Activated CD4-positive, alpha-beta T cell treated with anti-CD3 and anti-CD28 coated beads for 36 hours (primary cell): ENCODE data around the gene HIGD1A. TPM values are rescaled to one million over a fixed set of nuclear protein-coding genes. Genes with fewer than 3 reads are reported as not detected.

Experiments
- ATAC-seq: fragments of 200-7000 bp; cut with Tn5 transposase; one replicate; pipeline ENCODE4 v1.10.0; 2021; ENCODE audit warnings: mild to moderate bottlenecking, moderate library complexity
- CTCF ChIA-PET: fragments of 350-600 bp; sonication (Branson Sonifier 250); formaldehyde crosslinking; loops from one replicate; lab custom pipeline; 2021; ENCODE audit warnings: antibody characterized with exemption; lab: Charles Lee
- POLR2A ChIA-PET: fragments of 350-600 bp; sonication (Branson Sonifier 250); formaldehyde crosslinking; loops from one replicate; lab custom pipeline; 2021; ENCODE audit warnings: antibody characterized with exemption, inconsistent platforms; lab: Charles Lee
- DNase-seq: peaks from one replicate; pipeline ENCODE4 v3.0.0-alpha.2; 2020
- H3K27ac Mint-ChIP-seq: one replicate; pipeline ENCODE4 v1.8.0; 2021; ENCODE audit warnings: mixed read lengths
- H3K27me3 Mint-ChIP-seq: one replicate; pipeline ENCODE4 v1.8.0; 2021; ENCODE audit warnings: mixed read lengths
- H3K36me3 Mint-ChIP-seq: one replicate; pipeline ENCODE4 v1.8.0; 2021; ENCODE audit warnings: low read depth, mixed read lengths
- H3K4me1 Mint-ChIP-seq: one replicate; pipeline ENCODE4 v1.8.0; 2021; ENCODE audit warnings: mixed read lengths
- H3K4me3 Mint-ChIP-seq: one replicate; pipeline ENCODE4 v1.8.0; 2021; ENCODE audit warnings: mild to moderate bottlenecking, moderate library complexity, mixed read lengths
- H3K9me3 Mint-ChIP-seq: one replicate; pipeline ENCODE4 v1.8.0; 2021; ENCODE audit warnings: low read depth, mixed read lengths
- intact Hi-C, 2 experiments: fragments of 100-400 bp; cut with DNase I in 1 of 2; cut with micrococcal nuclease in 1 of 2; formaldehyde crosslinking; loops; one replicate each; pipeline versions ENCODE4 v1.14.2 to v1.15.1; 2022 to 2024; cut with DNase I, micrococcal nuclease
- total RNA-seq, 2 experiments: library from RNA; stranded (reverse); gene quantifications; one replicate each; pipeline ENCODE4 v1.2.3, GENCODE V29; 2021

HIGD1A gene
- 10 to 100 TPM; 74.9 to 77.8 TPM for total RNA-seq

- Mint-ChIP-seq H3K4me3 (peak within 1 kb of the TSS; percentile 91), H3K36me3 (peaks cover 9% of the 10 kb centered on the region), H3K27ac (peak within 1 kb of the TSS; percentile 86), H3K4me1 (peaks cover 41% of the 10 kb centered on the region), H3K9me3 (no peaks in the 10 kb centered on the region), H3K27me3 (peaks cover 6% of the 10 kb centered on the region)
- ChIA-PET POLR2A (no interaction called here), CTCF (interaction anchor here (0.5 to 1.9 kb wide), 9 partner anchors 11 to 467 kb away, joined by 3 to 7 read pairs (median 4); no protein-coding TSS in a partner anchor)
- peak; percentile 97 for DNase-seq
- intact Hi-C loops, result loop anchor here (1.0 to 10.0 kb wide), 14 partner anchors 27 to 1534 kb away; partner anchors contain the start of genes CCDC13 (in 2 of the 2), ABHD5 (in 1 of the 2), NKTR (in 1 of the 2) and POMGNT2 (in 1 of the 2)
- peak; percentile 99 for ATAC-seq
Measured at GRCh38 chr3:42804106-42804830, at the start of gene HIGD1A. TSS of gene HIGD1A (minus strand) at chr3:42804490. CDS start at chr3:42794253, 10,237 bp downstream.

- ATAC-seq (no peak), DNase-seq (no peak)
- H3K4me3 Mint-ChIP-seq, result no peak overlapping the region
- no peaks in the 10 kb centered on the region for H3K36me3 Mint-ChIP-seq
- no peaks in the 10 kb centered on the region for H3K9me3 Mint-ChIP-seq
- ChIA-PET CTCF (interaction anchor here (2.0 kb wide), 1 partner anchor 15 kb away, joined by 6 read pairs; no protein-coding TSS in a partner anchor), POLR2A (no interaction called here)
- peaks cover 11% of the 10 kb centered on the region for H3K27me3 Mint-ChIP-seq
- intact Hi-C loops, result no loop called here
- H3K4me1 Mint-ChIP-seq, result no peaks in the 10 kb centered on the region
- H3K27ac Mint-ChIP-seq, result no peak overlapping the region
Measured at GRCh38 chr3:42853739-42854302, 49.5 kb upstream of the HIGD1A start.

GRCh38 chr3:42853056-42853455 lies 48.8 kb upstream of the HIGD1A start:
- Mint-ChIP-seq H3K9me3 (no peaks in the 10 kb centered on the region), H3K36me3 (no peaks in the 10 kb centered on the region), H3K27me3 (peaks cover 9% of the 10 kb centered on the region), H3K4me1 (no peaks in the 10 kb centered on the region), H3K27ac (no peak overlapping the region), H3K4me3 (no peak overlapping the region)
- POLR2A ChIA-PET, result no interaction called here
- DNase-seq, result no peak
- ATAC-seq, result no peak
- CTCF ChIA-PET, result interaction anchor here (1.5 to 2.0 kb wide), 2 partner anchors 14 to 22 kb away, joined by 5 to 6 read pairs; no protein-coding TSS in a partner anchor
- intact Hi-C loops, result no loop called here

- no peak overlapping the region for H3K4me3 Mint-ChIP-seq
- H3K4me1 Mint-ChIP-seq, result peaks cover 3% of the 10 kb centered on the region
- H3K9me3 Mint-ChIP-seq, result no peaks in the 10 kb centered on the region
- ChIA-PET POLR2A (no interaction called here), CTCF (interaction anchor here (1.5 to 2.0 kb wide), 2 partner anchors 13 to 21 kb away, joined by 5 to 6 read pairs; no protein-coding TSS in a partner anchor)
- peaks cover 9% of the 10 kb centered on the region for H3K27me3 Mint-ChIP-seq
- no peak overlapping the region for H3K27ac Mint-ChIP-seq
- no peaks in the 10 kb centered on the region for H3K36me3 Mint-ChIP-seq
- intact Hi-C loops, result no loop called here
- ATAC-seq (no peak), DNase-seq (no peak)
Measured at GRCh38 chr3:42852441-42852840, 48.2 kb upstream of the HIGD1A start.

- CTCF ChIA-PET, result interaction anchor here (0.5 kb wide), 1 partner anchor 38 kb away, joined by 3 read pairs; no protein-coding TSS in a partner anchor
- Mint-ChIP-seq H3K36me3 (no peaks in the 10 kb centered on the region), H3K4me3 (no peak overlapping the region), H3K9me3 (no peaks in the 10 kb centered on the region), H3K4me1 (peaks cover 12% of the 10 kb centered on the region), H3K27me3 (peaks cover 4% of the 10 kb centered on the region), H3K27ac (no peak overlapping the region)
- intact Hi-C loops, result no loop called here
- no peak for ATAC-seq
- POLR2A ChIA-PET, result interaction anchor here (0.5 kb wide), 1 partner anchor 40 kb away, joined by 3 read pairs; no protein-coding TSS in a partner anchor
- no peak for DNase-seq
Measured at GRCh38 chr3:42851228-42851834, 47.0 kb upstream of the HIGD1A start.

- intact Hi-C loops, result no loop called here
- no peak for ATAC-seq
- no peaks in the 10 kb centered on the region for H3K9me3 Mint-ChIP-seq
Measured at GRCh38 chr3:42850263-42850662, 46.0 kb upstream of the HIGD1A start.

GRCh38 chr3:42849017-42849416 lies 44.7 kb upstream of the HIGD1A start:
- CTCF ChIA-PET, result no interaction called here
- no peaks in the 10 kb centered on the region for H3K36me3 Mint-ChIP-seq
- intact Hi-C loops, result no loop called here
- no peak overlapping the region for H3K4me3 Mint-ChIP-seq
- POLR2A ChIA-PET, result no interaction called here
- ATAC-seq, result no peak
- no peaks in the 10 kb centered on the region for H3K9me3 Mint-ChIP-seq
- no peak for DNase-seq
- H3K27me3 Mint-ChIP-seq, result no peaks in the 10 kb centered on the region
- peaks cover 15% of the 10 kb centered on the region for H3K4me1 Mint-ChIP-seq
- H3K27ac Mint-ChIP-seq, result no peak overlapping the region

More at GRCh38 chr3:42850263-42850662, 46.0 kb upstream of the HIGD1A start:
- no peak for DNase-seq
- POLR2A ChIA-PET, result no interaction called here
- Mint-ChIP-seq H3K36me3 (no peaks in the 10 kb centered on the region), H3K27ac (no peak overlapping the region), H3K27me3 (peaks cover 1% of the 10 kb centered on the region), H3K4me3 (no peak overlapping the region), H3K4me1 (peaks cover 15% of the 10 kb centered on the region)
- CTCF ChIA-PET, result no interaction called here

GRCh38 chr3:42847731-42848130 lies 43.4 kb upstream of the HIGD1A start:
- no peak overlapping the region for H3K4me3 Mint-ChIP-seq
- DNase-seq (no peak), ATAC-seq (no peak)
- POLR2A ChIA-PET, result no interaction called here
- no peaks in the 10 kb centered on the region for H3K27me3 Mint-ChIP-seq
- peaks cover 15% of the 10 kb centered on the region for H3K4me1 Mint-ChIP-seq
- intact Hi-C loops, result no loop called here
- H3K27ac Mint-ChIP-seq, result no peak overlapping the region
- no peaks in the 10 kb centered on the region for H3K9me3 Mint-ChIP-seq
- no peaks in the 10 kb centered on the region for H3K36me3 Mint-ChIP-seq
- CTCF ChIA-PET, result interaction anchor here (0.6 kb wide), 1 partner anchor 16 kb away, joined by 3 read pairs; no protein-coding TSS in a partner anchor

GRCh38 chr3:42846685-42847522 lies 42.6 kb upstream of the HIGD1A start:
- CTCF ChIA-PET, result interaction anchor here (0.6 to 1.0 kb wide), 2 partner anchors 16 to 95 kb away, joined by 3 to 4 read pairs; no protein-coding TSS in a partner anchor

GRCh38 chr3:42844815-42845214 lies 40.5 kb upstream of the HIGD1A start:
- no peak overlapping the region for H3K27ac Mint-ChIP-seq
- CTCF ChIA-PET, result interaction anchor here (1.4 kb wide), 1 partner anchor 14 kb away, joined by 4 read pairs; no protein-coding TSS in a partner anchor
- H3K4me1 Mint-ChIP-seq, result peaks cover 15% of the 10 kb centered on the region
- DNase-seq (no peak), ATAC-seq (no peak)
- POLR2A ChIA-PET, result no interaction called here
- no peaks in the 10 kb centered on the region for H3K36me3 Mint-ChIP-seq
- H3K9me3 Mint-ChIP-seq, result no peaks in the 10 kb centered on the region
- no peaks in the 10 kb centered on the region for H3K27me3 Mint-ChIP-seq
- intact Hi-C loops, result no loop called here
- no peak overlapping the region for H3K4me3 Mint-ChIP-seq

More at GRCh38 chr3:42846685-42847522, 42.6 kb upstream of the HIGD1A start:
- no peaks in the 10 kb centered on the region for H3K9me3 Mint-ChIP-seq
- H3K27me3 Mint-ChIP-seq, result no peaks in the 10 kb centered on the region
- H3K27ac Mint-ChIP-seq, result peak overlapping the region; percentile 55
- DNase-seq (peak; percentile 9), ATAC-seq (peak; percentile 71)
- POLR2A ChIA-PET, result no interaction called here
- H3K36me3 Mint-ChIP-seq, result no peaks in the 10 kb centered on the region
- peaks cover 15% of the 10 kb centered on the region for H3K4me1 Mint-ChIP-seq
- H3K4me3 Mint-ChIP-seq, result no peak overlapping the region
- intact Hi-C loops, result no loop called here

- Mint-ChIP-seq H3K4me3 (no peak overlapping the region), H3K27me3 (no peaks in the 10 kb centered on the region), H3K9me3 (no peaks in the 10 kb centered on the region), H3K36me3 (no peaks in the 10 kb centered on the region), H3K4me1 (peaks cover 15% of the 10 kb centered on the region), H3K27ac (no peak overlapping the region)
- ATAC-seq (no peak), DNase-seq (no peak)
- ChIA-PET POLR2A (no interaction called here), CTCF (interaction anchor here (1.4 kb wide), 1 partner anchor 13 kb away, joined by 4 read pairs; no protein-coding TSS in a partner anchor)
- intact Hi-C loops, result no loop called here
Measured at GRCh38 chr3:42844412-42844713, 40.1 kb upstream of the HIGD1A start.
